DOHH2 (cell line): ENCODE data around the gene SLC25A43.

Experiments
- EZH2phosphoT487 ChIP-seq: fragments of 200-600 bp; sonication (generic); IDR thresholded peaks from 2 replicates; pipeline ENCODE4 v1.6.1; 2017; ENCODE audit warnings: borderline replicate concordance, mild to moderate bottlenecking, antibody characterized with exemption, low read length, moderate library complexity, mixed read lengths
- TF ChIP-seq, protein P1 (sequence below): fragments of 200-600 bp; sonication (generic); IDR thresholded peaks from one replicate; pipeline ENCODE4 v1.5.1; 2014; ENCODE audit warnings: antibody characterized with exemption, mild to moderate bottlenecking, low read depth, low read length; ENCODE audit not compliant: poor library complexity, severe bottlenecking

DNA sequence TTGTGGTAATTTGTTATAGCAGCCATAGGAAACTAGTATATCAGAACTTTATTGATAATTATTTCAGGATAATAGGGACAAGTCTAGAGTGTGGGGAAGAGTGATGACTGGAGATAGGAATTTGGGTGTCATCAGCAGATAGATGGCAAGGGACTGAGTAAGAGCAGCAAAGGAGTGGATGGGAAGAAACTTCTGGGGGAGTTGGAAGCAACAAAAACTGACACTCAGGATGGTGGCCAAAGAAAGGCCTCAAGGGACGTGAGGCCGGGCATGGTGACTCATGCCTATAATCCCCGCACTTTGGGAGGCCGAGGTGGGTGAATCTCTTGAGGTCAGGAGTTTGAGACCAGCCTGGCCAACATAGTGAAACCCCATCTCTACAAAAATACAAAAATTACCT, 60.0 kb downstream of the SLC25A43 start:
- TF ChIP-seq, protein P1, sequence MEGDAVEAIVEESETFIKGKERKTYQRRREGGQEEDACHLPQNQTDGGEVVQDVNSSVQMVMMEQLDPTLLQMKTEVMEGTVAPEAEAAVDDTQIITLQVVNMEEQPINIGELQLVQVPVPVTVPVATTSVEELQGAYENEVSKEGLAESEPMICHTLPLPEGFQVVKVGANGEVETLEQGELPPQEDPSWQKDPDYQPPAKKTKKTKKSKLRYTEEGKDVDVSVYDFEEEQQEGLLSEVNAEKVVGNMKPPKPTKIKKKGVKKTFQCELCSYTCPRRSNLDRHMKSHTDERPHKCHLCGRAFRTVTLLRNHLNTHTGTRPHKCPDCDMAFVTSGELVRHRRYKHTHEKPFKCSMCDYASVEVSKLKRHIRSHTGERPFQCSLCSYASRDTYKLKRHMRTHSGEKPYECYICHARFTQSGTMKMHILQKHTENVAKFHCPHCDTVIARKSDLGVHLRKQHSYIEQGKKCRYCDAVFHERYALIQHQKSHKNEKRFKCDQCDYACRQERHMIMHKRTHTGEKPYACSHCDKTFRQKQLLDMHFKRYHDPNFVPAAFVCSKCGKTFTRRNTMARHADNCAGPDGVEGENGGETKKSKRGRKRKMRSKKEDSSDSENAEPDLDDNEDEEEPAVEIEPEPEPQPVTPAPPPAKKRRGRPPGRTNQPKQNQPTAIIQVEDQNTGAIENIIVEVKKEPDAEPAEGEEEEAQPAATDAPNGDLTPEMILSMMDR: no peak
- no peak for TF ChIP-seq EZH2phosphoT487
